Activated B cell treated with CpG ODN at 0.5 μM for 24 hours (primary cell): ENCODE measurements around the gene ABCB11. TPM values are rescaled to one million over a fixed set of nuclear protein-coding genes. Genes with fewer than 3 reads are reported as not detected.

Source experiments
- ATAC-seq: fragments of 200-7000 bp; cut with Tn5 transposase; one replicate; pipeline ENCODE4 v1.10.0; 2021; ENCODE audit warnings: low read depth, mild to moderate bottlenecking, moderate library complexity
- CTCF ChIA-PET: fragments of 350-600 bp; sonication (Branson Sonifier 250); formaldehyde crosslinking; loops from one replicate; lab custom pipeline; 2021; ENCODE audit warnings: antibody characterized with exemption; lab: Charles Lee
- POLR2A ChIA-PET: fragments of 350-600 bp; sonication (Branson Sonifier 250); formaldehyde crosslinking; loops from one replicate; lab custom pipeline; 2021; ENCODE audit warnings: antibody characterized with exemption; lab: Charles Lee
- DNase-seq: peaks from one replicate; pipeline ENCODE4 v3.0.0; 2022
- H3K27ac Mint-ChIP-seq: one replicate; pipeline ENCODE4 v1.8.0; 2020; ENCODE audit warnings: mixed read lengths
- H3K27me3 Mint-ChIP-seq: one replicate; pipeline ENCODE4 v1.8.0; 2021; ENCODE audit warnings: mixed read lengths
- H3K36me3 Mint-ChIP-seq: one replicate; pipeline ENCODE4 v1.8.0; 2021; ENCODE audit warnings: low read depth, mixed read lengths
- H3K4me1 Mint-ChIP-seq: one replicate; pipeline ENCODE4 v1.8.0; 2021; ENCODE audit warnings: mixed read lengths
- H3K4me3 Mint-ChIP-seq: one replicate; pipeline ENCODE4 v1.8.0; 2020; ENCODE audit warnings: mild to moderate bottlenecking, mixed read lengths
- H3K9me3 Mint-ChIP-seq: one replicate; pipeline ENCODE4 v1.8.0; 2020; ENCODE audit warnings: mixed read lengths
- intact Hi-C: fragments of 100-400 bp; cut with micrococcal nuclease; formaldehyde crosslinking; loops from one replicate; pipeline ENCODE4 v1.15.1; 2024
- total RNA-seq: library from RNA; stranded (reverse); gene quantifications from 2 replicates; pipeline ENCODE4 v1.2.3, GENCODE V29; 2022
- TF ChIP-seq, protein P1 (sequence below): fragments of 200-600 bp; IDR thresholded peaks from one replicate; pipeline ENCODE4 v1.8.0; 2022; ENCODE audit warnings: antibody characterized with exemption, mild to moderate bottlenecking

The ABCB11 gene
- total RNA-seq, 1 donor from 2014 or later, result not detected

DNA sequence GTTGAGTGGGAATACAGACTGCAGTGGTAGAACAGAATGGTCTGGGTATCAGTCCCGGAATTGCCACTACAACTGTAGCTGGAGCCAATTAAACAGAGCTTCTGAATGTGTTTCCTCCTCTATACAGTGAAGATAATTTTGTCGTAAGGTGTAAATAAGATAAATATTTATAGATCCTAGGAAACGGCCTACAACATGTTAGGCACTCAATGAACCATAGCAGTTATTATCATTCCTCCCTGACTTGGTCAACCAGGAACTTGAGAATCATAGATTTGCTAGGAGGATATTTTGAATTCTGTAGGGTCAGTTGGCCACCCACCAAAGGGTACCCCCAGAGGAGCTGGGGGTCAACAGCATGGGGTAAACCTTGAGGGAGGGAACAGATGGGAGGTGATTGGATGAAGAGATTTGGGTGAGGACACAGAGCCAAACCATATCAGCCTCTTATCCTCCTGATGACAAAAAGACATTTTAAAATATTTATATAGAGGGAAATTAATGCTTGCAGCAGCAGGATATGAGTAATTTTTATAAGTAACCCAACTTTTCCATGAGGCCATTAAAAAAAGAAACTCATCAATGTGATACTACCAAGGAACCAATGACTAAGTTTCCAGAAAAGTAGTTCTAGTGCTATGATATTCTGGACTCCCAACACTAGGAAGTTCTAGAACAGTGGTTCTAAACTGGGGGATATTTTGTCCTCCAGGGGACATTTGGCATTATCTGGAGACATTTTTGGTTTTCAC is 42.3 kb upstream of the ABCB11 start:
- TF ChIP-seq, protein P1, sequence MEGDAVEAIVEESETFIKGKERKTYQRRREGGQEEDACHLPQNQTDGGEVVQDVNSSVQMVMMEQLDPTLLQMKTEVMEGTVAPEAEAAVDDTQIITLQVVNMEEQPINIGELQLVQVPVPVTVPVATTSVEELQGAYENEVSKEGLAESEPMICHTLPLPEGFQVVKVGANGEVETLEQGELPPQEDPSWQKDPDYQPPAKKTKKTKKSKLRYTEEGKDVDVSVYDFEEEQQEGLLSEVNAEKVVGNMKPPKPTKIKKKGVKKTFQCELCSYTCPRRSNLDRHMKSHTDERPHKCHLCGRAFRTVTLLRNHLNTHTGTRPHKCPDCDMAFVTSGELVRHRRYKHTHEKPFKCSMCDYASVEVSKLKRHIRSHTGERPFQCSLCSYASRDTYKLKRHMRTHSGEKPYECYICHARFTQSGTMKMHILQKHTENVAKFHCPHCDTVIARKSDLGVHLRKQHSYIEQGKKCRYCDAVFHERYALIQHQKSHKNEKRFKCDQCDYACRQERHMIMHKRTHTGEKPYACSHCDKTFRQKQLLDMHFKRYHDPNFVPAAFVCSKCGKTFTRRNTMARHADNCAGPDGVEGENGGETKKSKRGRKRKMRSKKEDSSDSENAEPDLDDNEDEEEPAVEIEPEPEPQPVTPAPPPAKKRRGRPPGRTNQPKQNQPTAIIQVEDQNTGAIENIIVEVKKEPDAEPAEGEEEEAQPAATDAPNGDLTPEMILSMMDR, result no peak
- ChIA-PET CTCF (no interaction called here), POLR2A (no interaction called here)
- peak overlapping the region; percentile 15 for H3K27ac Mint-ChIP-seq
- peaks cover 31% of the 10 kb centered on the region for H3K4me1 Mint-ChIP-seq
- no peaks in the 10 kb centered on the region for H3K9me3 Mint-ChIP-seq
- H3K36me3 Mint-ChIP-seq, result no peaks in the 10 kb centered on the region
- no peaks in the 10 kb centered on the region for H3K27me3 Mint-ChIP-seq
- intact Hi-C loops, result no loop called here
- DNase-seq (no peak), ATAC-seq (no peak)
- no peak overlapping the region for H3K4me3 Mint-ChIP-seq

DNA sequence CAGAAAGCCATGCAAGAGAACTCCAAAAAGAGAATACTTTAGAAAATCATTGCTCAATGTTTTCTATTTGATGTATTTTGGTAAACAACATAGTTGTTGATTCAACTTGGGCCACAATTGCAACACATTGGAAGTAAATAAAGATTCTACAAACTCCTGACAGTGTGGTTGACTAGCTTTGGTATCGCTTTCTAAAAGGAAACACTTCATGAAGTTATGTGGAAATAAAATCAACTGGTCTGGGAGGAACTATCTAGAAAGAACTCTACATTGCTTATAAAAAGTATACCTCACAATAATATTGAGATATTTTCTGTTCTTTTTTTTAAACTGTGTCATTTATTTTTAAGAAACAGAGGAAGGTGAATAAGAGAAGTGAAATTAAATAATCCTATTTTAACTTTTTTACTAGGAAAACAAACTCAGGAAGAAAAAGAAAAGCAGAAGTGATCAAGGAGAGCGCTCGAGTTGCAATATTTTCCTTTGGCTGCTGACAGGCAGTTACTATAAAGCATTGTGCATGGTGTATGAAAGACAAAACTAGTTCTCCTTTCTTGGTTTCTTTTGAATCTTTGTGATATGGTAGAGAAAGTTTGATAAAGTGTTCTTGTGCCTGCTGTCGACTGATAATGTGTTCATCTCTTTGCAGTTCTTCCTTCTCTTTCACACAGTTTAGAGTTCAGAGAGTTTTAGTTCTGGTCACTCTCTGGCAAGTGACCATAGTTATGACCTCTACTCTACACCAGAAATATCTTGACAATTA is 41.2 kb upstream of the ABCB11 start:
- ChIA-PET CTCF (no interaction called here), POLR2A (no interaction called here)
- TF ChIP-seq, protein P1, result no peak
- Mint-ChIP-seq H3K27ac (peak overlapping the region; percentile 15), H3K9me3 (no peaks in the 10 kb centered on the region), H3K4me1 (peaks cover 29% of the 10 kb centered on the region), H3K4me3 (peak overlapping the region; percentile 6), H3K27me3 (no peaks in the 10 kb centered on the region), H3K36me3 (no peaks in the 10 kb centered on the region)
- intact Hi-C loops, result no loop called here
- DNase-seq (no peak), ATAC-seq (peak; percentile 50)

DNA sequence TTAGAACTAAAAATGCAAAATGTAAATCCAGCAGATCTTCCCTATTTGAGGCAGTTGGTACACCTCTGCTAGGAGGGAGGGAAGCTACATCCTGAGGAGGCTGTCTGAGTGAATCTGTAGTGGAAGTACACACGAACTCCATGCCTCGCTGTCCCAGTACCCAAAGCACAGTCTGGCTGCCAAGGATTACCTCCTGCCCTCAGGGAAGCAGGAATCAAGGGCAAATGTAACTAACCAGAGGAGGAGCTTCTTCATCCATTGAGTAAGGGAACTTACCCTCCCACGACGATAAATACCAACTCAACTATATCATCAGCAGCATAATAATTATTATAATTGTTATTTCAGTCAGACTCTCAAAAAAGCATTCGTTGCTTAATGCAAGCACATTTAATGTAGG is 40.3 kb upstream of the ABCB11 start:
- ChIA-PET CTCF (no interaction called here), POLR2A (no interaction called here)
- ATAC-seq (no peak), DNase-seq (no peak)
- Mint-ChIP-seq H3K27ac (no peak overlapping the region), H3K4me3 (no peak overlapping the region), H3K4me1 (peaks cover 32% of the 10 kb centered on the region), H3K9me3 (no peaks in the 10 kb centered on the region), H3K27me3 (no peaks in the 10 kb centered on the region), H3K36me3 (no peaks in the 10 kb centered on the region)
- TF ChIP-seq, protein P1, result no peak
- intact Hi-C loops, result no loop called here

DNA sequence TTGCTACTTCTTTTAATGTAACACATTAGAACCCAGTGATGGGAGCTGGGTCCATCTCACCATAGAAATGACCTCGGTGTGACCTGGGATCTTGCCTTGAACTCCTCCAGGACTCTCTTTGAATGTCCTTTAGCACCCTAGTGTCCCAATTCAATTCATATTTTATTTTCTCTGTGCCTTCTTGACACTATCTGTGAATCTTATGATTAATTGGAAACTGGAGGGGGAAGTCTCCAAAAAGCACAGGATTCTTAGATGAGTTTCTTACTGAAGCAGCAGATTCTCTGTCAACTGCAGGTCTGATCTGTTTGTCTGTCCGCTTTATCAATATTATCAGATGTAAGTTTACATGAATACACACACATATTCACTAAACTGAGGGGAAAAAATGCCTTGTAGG is 38.7 kb upstream of the ABCB11 start:
- intact Hi-C loops, result no loop called here
- DNase-seq (no peak), ATAC-seq (no peak)
- TF ChIP-seq, protein P1, result no peak
- peaks cover 33% of the 10 kb centered on the region for H3K4me1 Mint-ChIP-seq
- no peaks in the 10 kb centered on the region for H3K27me3 Mint-ChIP-seq
- H3K36me3 Mint-ChIP-seq, result no peaks in the 10 kb centered on the region
- ChIA-PET CTCF (no interaction called here), POLR2A (no interaction called here)
- no peak overlapping the region for H3K4me3 Mint-ChIP-seq
- H3K27ac Mint-ChIP-seq, result no peak overlapping the region
- H3K9me3 Mint-ChIP-seq, result no peaks in the 10 kb centered on the region

DNA sequence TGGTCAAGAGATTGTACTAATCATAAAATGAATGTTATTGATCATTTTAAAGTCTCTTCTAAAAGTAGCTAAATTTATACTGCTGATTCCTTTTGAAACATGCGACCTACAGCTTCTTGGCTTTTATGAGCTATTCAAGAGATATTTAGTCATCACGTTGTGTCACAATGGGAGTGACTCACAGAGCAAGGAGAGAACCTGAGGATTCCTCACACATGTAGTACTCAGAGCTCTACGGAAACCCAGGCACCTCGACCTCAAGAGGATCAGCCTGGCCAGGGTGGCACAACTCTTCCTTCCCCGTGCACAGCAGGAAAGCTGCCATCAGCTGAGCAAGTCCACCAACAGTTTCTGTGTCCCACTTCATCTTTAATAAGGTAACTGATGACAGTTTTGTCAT is 38.2 kb upstream of the ABCB11 start, which contains the start of gene DHRS9:
TSS of gene DHRS9 (plus strand) at position 223 of the 400 bp plus-strand sequence. CDS start 12,019 bp downstream, outside the sequence.
- Mint-ChIP-seq H3K27me3 (no peaks in the 10 kb centered on the region), H3K36me3 (no peaks in the 10 kb centered on the region), H3K4me1 (peaks cover 30% of the 10 kb centered on the region), H3K27ac (no peak within 1 kb of the TSS), H3K4me3 (no peak within 1 kb of the TSS), H3K9me3 (no peaks in the 10 kb centered on the region)
- POLR2A ChIA-PET, result no interaction called here
- TF ChIP-seq, protein P1, result no peak
- CTCF ChIA-PET, result no interaction called here
- no peak for ATAC-seq
- no peak for DNase-seq
- intact Hi-C loops, result no loop called here
